GM21515 (cell line): ENCODE measurements around the gene DSCAML1.

Experiments
- ATAC-seq: cut with Tn5 transposase; IDR thresholded peaks from one replicate; pipeline ENCODE4 v1.9.1; 2021; ENCODE audit not compliant: unreplicated experiment

Gene DSCAML1

DNA sequence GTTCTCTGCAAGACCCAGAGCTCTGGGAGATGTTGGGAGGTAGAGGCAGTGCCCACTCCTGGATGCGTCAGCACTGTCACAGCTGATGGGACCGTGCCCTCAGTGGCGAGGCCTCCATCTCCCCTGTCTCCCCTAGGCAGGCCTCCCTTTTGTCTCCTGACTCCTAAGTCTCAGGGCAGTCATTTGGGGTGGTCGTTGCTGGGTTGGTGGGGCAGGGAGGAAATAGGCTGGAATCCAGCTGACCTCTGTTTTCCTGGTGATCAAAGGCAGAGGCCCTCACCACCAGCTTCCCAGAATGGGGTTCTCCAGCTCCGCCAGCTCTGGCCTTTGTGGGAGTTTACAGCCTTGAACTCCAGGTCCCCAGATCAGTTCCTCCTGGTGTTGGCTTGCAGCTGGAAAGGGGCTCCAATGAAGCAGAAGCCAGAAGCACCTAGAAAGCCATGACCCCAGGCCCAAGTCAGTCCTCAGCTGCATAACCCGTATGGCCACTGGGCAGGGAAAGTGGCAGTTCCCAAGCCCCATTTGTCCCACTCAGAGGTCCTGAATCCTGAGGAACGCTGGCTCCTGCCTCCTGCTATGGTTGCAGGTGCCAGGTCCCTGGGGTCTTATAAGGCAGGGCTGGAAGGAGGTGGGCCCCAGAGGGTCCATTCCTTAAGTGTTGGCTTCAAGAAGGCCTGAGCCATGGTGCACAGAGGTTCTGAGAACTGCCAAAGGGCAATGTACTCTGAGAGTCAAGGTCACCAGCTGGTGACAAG, 34.8 kb upstream of the DSCAML1 start:
- no peak for ATAC-seq

GRCh38 chr11:117830674-117831351, 33.8 kb upstream of the DSCAML1 start:
- no peak for ATAC-seq

DNA sequence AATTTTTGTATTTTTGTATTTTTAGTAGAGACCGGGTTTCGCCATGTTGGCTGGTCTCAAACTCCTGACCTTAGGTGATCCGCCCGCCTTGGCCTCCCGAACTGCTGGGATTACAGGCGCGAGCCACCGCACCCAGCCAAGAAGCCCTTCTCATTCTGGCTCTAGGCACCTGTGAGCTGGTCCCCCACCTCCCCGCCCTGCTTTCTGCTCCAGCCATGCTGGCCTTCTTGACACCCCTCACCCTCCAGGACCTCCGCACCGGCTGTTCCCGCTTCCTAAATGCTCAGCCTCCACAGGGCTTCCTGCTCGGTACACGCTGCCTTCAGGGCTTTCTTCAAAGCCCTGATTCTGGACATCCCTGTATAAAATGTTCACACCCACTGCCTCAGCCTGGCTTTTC, 33.1 kb upstream of the DSCAML1 start:
- no peak for ATAC-seq

DNA sequence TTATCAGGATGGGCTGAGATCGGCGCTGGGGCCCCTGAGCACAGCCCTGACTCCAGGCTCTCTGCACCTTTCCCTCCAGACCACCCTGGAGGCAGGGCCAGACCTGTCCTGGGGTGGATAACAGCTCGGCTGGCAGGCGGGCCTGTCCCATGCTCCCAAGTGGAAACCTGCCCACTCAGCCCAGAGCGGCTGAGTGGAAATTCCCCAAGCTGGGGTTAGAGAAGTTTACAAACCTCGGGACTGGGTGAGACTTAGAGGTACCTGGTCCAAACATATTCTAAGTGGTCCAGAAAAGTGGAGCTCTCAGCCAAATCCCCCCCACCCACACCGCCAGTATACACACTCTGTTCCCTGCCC, 32.3 kb upstream of the DSCAML1 start:
- ATAC-seq, result no peak

DNA sequence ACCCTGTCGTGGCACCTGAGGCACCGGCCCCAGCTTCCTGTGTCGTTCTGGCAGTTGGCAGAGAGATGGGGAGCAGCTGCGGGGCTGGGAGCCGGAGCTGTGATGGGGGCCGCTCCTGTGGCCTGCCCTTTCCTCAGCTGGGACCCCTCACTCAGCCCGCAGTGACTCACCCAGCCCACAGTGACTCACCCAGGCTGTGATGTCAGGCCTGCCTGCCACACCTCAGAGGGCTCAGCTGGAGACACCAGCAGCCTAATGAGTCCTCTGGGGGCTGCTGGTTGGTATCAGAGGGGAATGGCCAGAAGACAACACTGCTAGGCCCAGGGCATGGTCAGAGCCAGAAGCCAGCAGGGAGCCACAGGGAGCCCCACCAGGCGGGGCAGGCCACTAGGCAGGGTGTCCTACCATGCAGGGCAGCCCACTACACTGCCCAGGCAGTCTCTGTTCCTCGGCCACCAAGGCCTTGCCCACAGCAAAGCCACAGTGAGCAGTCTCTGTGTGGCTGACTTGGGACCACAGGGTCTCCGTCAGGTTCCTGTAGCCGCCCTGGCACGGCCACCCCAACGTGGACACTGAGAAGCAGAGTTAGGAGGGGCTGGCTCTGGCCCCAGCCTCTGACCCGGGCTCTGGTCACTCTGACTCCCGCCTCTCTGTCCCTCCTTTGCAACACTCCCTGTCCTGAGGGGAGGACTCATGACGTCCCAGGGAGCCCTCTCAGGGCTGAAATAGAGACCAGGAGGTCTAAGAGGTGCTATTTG, 31.8 kb upstream of the DSCAML1 start:
- ATAC-seq, result no peak

DNA sequence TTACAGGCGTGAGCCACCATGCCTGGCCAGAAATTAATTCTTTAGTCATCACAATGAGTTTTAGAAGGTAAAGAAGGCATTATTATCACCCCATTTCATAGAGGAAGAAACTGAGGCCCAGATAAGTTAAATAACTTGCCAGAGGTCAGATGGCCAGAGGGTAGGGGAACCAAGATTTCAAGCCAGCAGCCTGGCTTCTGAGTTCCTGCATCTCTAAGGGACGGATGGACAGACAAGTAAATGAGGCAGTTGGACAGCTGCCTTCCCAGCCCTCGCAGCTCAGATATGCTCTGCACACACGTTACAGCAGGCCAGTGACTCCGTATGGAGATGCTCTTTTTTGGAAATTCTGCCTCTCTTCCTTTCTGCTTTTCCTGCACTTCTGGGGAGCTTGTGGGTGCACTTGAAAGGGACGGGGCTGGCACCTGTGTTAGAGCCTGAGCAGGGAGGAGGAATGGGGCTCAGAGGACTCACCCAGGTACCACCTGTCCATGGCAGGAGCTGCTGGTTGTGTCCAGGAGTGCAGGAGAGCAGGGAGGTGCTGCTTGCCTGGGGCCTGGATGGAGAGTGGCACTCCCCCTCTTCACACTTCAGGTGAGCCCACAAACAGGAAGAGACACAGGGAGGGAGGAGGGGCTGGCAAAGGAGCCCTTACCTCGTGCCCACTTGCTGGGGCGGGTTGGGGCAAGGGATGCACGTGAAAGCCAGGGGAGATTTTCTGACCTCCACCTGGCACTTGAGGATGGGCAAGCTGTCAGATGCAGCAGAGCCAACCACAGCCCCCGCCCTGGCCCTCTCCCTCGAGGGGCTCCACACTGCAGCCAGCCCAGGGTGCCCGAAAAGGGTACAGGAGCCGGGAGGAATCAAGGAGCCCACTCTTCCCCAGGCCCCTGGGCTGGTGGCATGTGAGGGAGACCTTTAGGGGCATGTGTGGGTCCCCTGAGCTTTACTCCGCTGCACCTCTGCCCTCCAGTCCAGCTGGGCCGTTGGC, 30.8 kb upstream of the DSCAML1 start:
- no peak for ATAC-seq

- ATAC-seq, result no peak
Observed at GRCh38 chr11:117826832-117827231, 29.8 kb upstream of the DSCAML1 start.

DNA sequence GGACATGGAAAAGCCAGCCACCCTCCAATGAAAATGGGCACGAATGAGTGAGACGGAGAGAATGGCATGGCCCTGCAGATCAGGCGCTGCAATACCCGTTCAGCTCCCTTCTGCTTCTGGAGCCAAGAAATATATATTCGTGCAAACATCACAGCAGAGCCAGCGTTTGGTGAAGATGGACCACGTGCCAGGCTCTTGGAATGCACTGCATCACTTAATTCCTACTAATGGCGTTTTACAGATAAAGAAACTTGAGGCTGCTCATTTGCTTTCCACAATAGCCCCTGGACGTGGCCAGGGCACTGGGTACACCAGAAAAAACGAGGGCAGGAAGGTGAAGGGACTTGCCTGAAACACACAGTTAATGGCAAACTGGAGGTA, 29.2 kb upstream of the DSCAML1 start:
- ATAC-seq, result no peak

DNA sequence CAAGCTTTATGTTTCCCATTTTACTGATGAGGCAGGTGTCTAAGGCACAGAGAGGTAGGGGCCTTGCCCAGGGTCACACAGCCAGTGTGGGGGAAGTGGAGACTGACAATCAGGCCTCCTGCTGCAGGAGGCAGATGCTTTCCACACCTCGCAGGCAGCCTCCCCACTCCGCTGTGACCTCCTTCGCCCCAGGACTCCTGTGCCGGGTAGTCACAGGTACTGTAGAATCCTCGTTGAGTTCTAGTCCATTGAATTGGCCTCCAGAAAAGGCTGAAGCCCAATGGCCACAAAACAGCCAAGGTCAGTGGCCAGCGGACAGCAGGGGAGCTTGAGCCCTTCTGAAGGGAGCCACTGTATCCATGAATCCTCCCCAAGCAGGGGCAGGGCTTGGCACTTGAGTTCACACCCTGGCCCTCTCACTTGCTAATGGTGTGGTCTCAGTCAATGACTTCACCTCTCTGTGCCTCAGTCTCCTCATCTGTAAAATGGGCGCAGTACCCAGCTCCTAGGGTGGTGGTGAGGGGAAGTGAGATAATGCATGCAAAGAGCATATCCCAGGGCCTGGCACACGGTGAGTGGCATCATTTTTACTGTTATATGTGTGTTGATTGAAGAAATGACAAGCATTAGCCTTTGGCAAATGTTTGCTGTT, 28.6 kb upstream of the DSCAML1 start:
- no peak for ATAC-seq

- no peak for ATAC-seq
Observed at GRCh38 chr11:117824571-117825537, 27.8 kb upstream of the DSCAML1 start, which contains the start of gene FXYD2. Gene FXYD2 (minus strand): TSS chr11:117824744. CDS start chr11:117824678, 66 bp downstream.

DNA sequence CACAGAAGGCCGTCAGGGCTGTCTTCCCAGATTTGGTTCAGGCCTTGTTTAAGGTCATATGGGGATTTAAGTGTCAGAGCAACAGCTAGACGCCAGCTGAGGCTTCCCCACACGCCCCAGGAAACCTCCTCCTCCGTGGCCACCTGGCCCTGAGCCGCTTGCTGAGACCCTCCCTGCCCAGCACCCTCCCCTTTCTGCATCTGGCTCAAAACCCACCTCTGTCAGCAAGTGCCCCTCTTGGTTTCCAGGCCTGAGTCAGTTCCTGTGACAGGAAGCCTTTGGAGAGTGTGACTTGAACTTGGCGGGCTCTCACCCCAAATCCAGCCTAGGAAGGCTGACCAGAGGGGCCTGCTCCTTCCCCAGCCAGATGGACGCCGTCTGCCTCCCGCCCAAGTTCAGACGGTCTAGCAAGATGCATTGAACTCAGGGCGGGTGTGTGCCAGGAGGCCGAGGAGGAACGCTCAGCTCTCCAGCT, 27.0 kb upstream of the DSCAML1 start:
- no peak for ATAC-seq

DNA sequence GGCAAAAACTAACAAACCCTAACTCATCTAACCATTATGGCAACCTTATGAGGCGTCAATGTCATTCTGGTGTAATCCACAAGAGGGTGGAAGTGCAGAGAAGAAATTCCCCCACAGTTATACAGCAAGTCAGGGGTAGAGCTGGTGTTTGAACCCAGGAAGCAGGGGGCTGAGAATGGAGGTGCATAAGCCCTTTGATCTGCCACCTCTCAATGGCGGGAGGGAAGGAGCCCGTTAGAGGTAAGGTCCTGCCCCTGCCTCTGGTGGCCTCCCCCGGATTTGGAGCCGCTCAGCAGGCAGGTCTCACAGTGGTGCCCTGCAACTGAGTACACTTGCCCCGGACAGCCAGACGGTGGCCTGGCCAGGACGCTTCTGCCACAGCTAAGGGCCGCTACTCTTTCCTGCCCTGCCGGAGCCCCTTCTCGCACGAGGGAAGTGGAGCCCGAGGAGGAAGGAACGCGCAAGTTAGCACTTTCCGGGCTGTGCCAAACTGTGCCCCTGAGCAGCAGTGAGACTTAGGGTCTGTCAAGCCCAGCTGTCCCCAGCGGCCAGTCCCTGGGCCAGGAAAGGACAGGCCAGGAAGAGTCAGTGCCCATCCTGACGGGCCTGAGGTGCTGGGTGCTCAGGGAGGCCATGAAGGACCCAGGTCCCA, 26.4 kb upstream of the DSCAML1 start:
- ATAC-seq, result no peak

- no peak for ATAC-seq
Observed at GRCh38 chr11:117822074-117823033, 25.3 kb upstream of the DSCAML1 start.

DNA sequence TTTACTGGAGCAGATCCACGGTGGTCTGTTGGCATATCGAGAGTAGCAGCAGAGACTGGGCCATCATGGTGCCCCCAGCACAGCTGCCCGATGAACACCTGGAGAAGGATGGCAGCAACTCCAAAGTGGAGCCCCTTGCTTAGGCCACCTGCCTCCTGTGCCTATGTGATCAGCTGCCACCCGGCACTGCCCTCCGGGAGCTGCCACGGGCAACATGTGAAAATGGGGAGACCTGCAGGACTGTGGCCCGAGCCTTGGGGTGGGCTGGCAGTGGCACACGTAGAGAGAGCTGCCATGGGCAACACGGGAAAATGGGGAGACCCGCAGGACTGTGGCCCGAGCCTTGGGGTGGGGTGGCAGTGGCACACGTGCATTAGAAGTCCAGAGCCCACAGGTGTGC, 24.4 kb upstream of the DSCAML1 start:
- ATAC-seq, result no peak

DNA sequence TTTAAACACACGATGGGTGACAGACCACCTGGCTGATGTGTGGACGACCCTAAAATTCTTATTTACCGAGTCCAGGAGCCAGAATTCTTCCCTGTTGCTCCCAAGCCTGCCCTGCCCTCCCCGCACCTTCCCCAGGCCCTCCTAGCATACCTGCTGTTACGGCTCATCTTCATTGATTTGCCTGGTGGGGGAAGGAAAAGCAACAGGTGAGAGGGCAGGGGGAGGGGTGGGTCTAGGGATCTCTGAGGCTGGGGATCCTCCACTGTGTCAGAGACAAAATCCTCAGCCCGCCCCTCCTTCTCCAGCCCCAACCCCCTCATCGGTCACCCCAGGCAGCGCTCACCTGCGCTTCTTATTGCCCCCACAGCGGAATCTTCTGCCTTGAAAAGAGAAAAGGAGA, 23.5 kb upstream of the DSCAML1 start:
- no peak for ATAC-seq

- no peak for ATAC-seq
Observed at GRCh38 chr11:117820071-117820470, 23.1 kb upstream of the DSCAML1 start.
